ENCODE data around the gene FARP1. TPM values are rescaled to one million over a fixed set of nuclear protein-coding genes. Genes with fewer than 3 reads are reported as not detected.
A peak's percentile ranks its signal among the peaks of the same experiment; 100 is the strongest.

The FARP1 gene
- total RNA-seq, 1 donor from 2014 or later = 9.8 TPM

GRCh38 chr13:98173431-98174152 lies 30.7 kb downstream of the FARP1 start:
- DNase-seq (ENCODE audit: low read depth in 2 of 2) = peak; percentile 64 to 68

GRCh38 chr13:98174307-98174706 lies 31.4 kb downstream of the FARP1 start:
- no peak for DNase-seq (ENCODE audit: low read depth in 2 of 2)

GRCh38 chr13:98175043-98175442 lies 32.1 kb downstream of the FARP1 start:
- DNase-seq (ENCODE audit: low read depth in 2 of 2) = no peak

GRCh38 chr13:98175823-98176222 lies 32.9 kb downstream of the FARP1 start:
- no peak for DNase-seq (ENCODE audit: low read depth in 2 of 2)

- no peak for DNase-seq (ENCODE audit: low read depth in 2 of 2)
These were observed 34.1 kb downstream of the FARP1 start, which contains the start of gene RNF113B for GRCh38 chr13:98176777-98177608. Gene RNF113B, minus strand, starts transcription at chr13:98177269. Its CDS starts 33 bp downstream, at chr13:98177236.

GRCh38 chr13:98180092-98180491 lies 37.2 kb downstream of the FARP1 start:
- DNase-seq (ENCODE audit: low read depth in 2 of 2) = no peak

- DNase-seq (ENCODE audit: low read depth in 2 of 2) = no peak
These were observed 38.4 kb downstream of the FARP1 start for GRCh38 chr13:98181111-98181815.

GRCh38 chr13:98182153-98182552 lies 39.3 kb downstream of the FARP1 start:
- no peak for DNase-seq (ENCODE audit: low read depth in 2 of 2)

- DNase-seq (ENCODE audit: low read depth in 2 of 2) = no peak
These were observed 39.7 kb downstream of the FARP1 start for GRCh38 chr13:98182589-98182988.

- DNase-seq (ENCODE audit: low read depth in 2 of 2) = peak in 1 of 2 donors; percentile 76
These were observed 41.9 kb downstream of the FARP1 start for GRCh38 chr13:98184792-98185191.

- DNase-seq (ENCODE audit: low read depth in 2 of 2) = no peak
These were observed 44.5 kb downstream of the FARP1 start for GRCh38 chr13:98187155-98187964.

- DNase-seq (ENCODE audit: low read depth in 2 of 2) = no peak
These were observed 45.0 kb downstream of the FARP1 start for GRCh38 chr13:98187965-98188261.

- DNase-seq (ENCODE audit: low read depth in 2 of 2) = no peak
These were observed 45.8 kb downstream of the FARP1 start for GRCh38 chr13:98188544-98189166.

GRCh38 chr13:98189841-98190505 lies 47.1 kb downstream of the FARP1 start:
- peak in 1 of 2 donors; percentile 24 for DNase-seq (ENCODE audit: low read depth in 2 of 2)

- no peak for DNase-seq (ENCODE audit: low read depth in 2 of 2)
These were observed 48.1 kb downstream of the FARP1 start for GRCh38 chr13:98190889-98191444.

- DNase-seq (ENCODE audit: low read depth in 2 of 2) = no peak
These were observed 49.1 kb downstream of the FARP1 start for GRCh38 chr13:98192008-98192407.

GRCh38 chr13:98195054-98195791 lies 52.3 kb downstream of the FARP1 start:
- no peak for DNase-seq (ENCODE audit: low read depth in 2 of 2)

- DNase-seq (ENCODE audit: low read depth in 2 of 2) = no peak
These were observed 55.8 kb downstream of the FARP1 start for GRCh38 chr13:98198683-98199082.

- DNase-seq (ENCODE audit: low read depth in 2 of 2) = no peak
These were observed 56.6 kb downstream of the FARP1 start for GRCh38 chr13:98199480-98199879.
